H1 (cell line): ENCODE measurements around the gene CCDC88C. TPM values are rescaled to one million over a fixed set of nuclear protein-coding genes. Genes with fewer than 3 reads are reported as not detected.

Experiments used
- CTCF ChIA-PET: fragments of 300-600 bp; sonication (Branson Sonifier 250); formaldehyde crosslinking; loops from one replicate; lab custom pipeline; 2021; ENCODE audit not compliant: partially characterized antibody; lab: Charles Lee
- POLR2A ChIA-PET: fragments of 300-600 bp; sonication (Branson Sonifier 250); formaldehyde crosslinking; loops from one replicate; lab custom pipeline; 2021; ENCODE audit warnings: inconsistent platforms; ENCODE audit not compliant: partially characterized antibody; lab: Charles Lee
- DNase-seq, 2 experiments: peaks; one replicate each; pipeline versions ENCODE4 v3.0.0 to v3.0.0-alpha.2; 2010 to 2022; ENCODE audit warnings: low spot score in 2 of 2, low read depth in 1 of 2, mixed read lengths in 1 of 2
- FAIRE-seq: peaks from 2 replicates; lab custom pipeline; 2011; peaks lifted over from hg19 to GRCh38; lab: Jason Lieb, UNC
- H2AFZ ChIP-seq: 2 replicates; pipeline ENCODE4 v1.8.1; 2012; ENCODE audit warnings: low read length, inconsistent platforms
- H2AK5ac ChIP-seq: 2 replicates; pipeline ENCODE4 v1.6.1; 2013; ENCODE audit warnings: low read depth, low read length
- H2BK120ac ChIP-seq: replicated peaks from 2 replicates; pipeline ENCODE3; 2013; ENCODE audit warnings: low read depth, low read length, inconsistent platforms
- H2BK12ac ChIP-seq: 2 replicates; pipeline ENCODE4 v1.6.1; 2013; ENCODE audit warnings: low read depth, low read length
- H2BK15ac ChIP-seq: 2 replicates; pipeline ENCODE4 v1.6.1; 2013; ENCODE audit warnings: low read length
- H2BK20ac ChIP-seq: 2 replicates; pipeline ENCODE4 v1.6.1; 2013; ENCODE audit warnings: low read length
- H2BK5ac ChIP-seq: 2 replicates; pipeline ENCODE4 v1.6.1; 2013; ENCODE audit warnings: low read depth, low read length
- H3K14ac ChIP-seq: 2 replicates; pipeline ENCODE4 v1.6.1; 2013; ENCODE audit warnings: inconsistent platforms; ENCODE audit not compliant: insufficient read length
- H3K18ac ChIP-seq: 2 replicates; pipeline ENCODE4 v1.6.1; 2013; ENCODE audit warnings: low read length; ENCODE audit errors: extremely low read depth
- H3K23ac ChIP-seq: 2 replicates; pipeline ENCODE4 v1.6.1; 2013; ENCODE audit warnings: inconsistent platforms; ENCODE audit not compliant: insufficient read length
- H3K23me2 ChIP-seq: 2 replicates; pipeline ENCODE4 v1.6.1; 2013; ENCODE audit warnings: low read depth, low read length
- H3K27ac ChIP-seq: 2 replicates; pipeline ENCODE4 v1.6.1; 2011; ENCODE audit warnings: low read depth, low read length, inconsistent platforms
- H3K27me3 ChIP-seq, 4 experiments: replicated peaks in 1 of 4; 1 replicate in 1 of 4; 2 replicates in 3 of 4; pipeline versions ENCODE4 v1.6.1 to v1.8.1; 2011 to 2013; ENCODE audit warnings: low read length in 3 of 4, mild to moderate bottlenecking in 3 of 4, inconsistent platforms in 2 of 4, mixed read lengths in 2 of 4, moderate library complexity in 1 of 4; ENCODE audit not compliant: control insufficient read depth in 3 of 4, insufficient read depth in 3 of 4; ENCODE audit errors: extremely low read depth in 1 of 4
- H3K36me3 ChIP-seq, 4 experiments: 2 replicates each; pipeline versions ENCODE4 v1.6.1 to v1.8.1; 2011 to 2013; ENCODE audit warnings: mild to moderate bottlenecking in 4 of 4, low read length in 3 of 4, moderate library complexity in 2 of 4, control low read depth in 1 of 4, inconsistent platforms in 1 of 4; ENCODE audit not compliant: insufficient read depth in 4 of 4, control insufficient read depth in 2 of 4
- H3K4ac ChIP-seq: replicated peaks from 2 replicates; pipeline ENCODE3; 2013; ENCODE audit warnings: low read length, low read depth, mixed read lengths, inconsistent platforms; ENCODE audit not compliant: insufficient read length
- H3K4me1 ChIP-seq, 4 experiments: replicated peaks in 1 of 4; 1 replicate in 1 of 4; 2 replicates in 3 of 4; pipeline versions ENCODE4 v1.6.1 to v1.8.1; 2011 to 2013; ENCODE audit warnings: low read length in 3 of 4, inconsistent platforms in 2 of 4, mixed read lengths in 1 of 4; ENCODE audit not compliant: insufficient read depth in 4 of 4, control insufficient read depth in 3 of 4
- H3K4me2 ChIP-seq, 2 experiments: 2 replicates each; pipeline versions ENCODE4 v1.6.1 to v1.8.1; 2011 to 2013; ENCODE audit warnings: low read depth in 2 of 2, low read length in 2 of 2, control low read depth in 1 of 2, inconsistent platforms in 1 of 2, mild to moderate bottlenecking in 1 of 2; ENCODE audit not compliant: insufficient read depth in 1 of 2
- H3K4me3 ChIP-seq, 4 experiments: fragments of 200-600, 300-600 bp in 1 of 4; sonication (generic), shearing (Covaris generic), sonication (Bioruptor Twin) in 1 of 4; 2 replicates each; pipeline versions ENCODE4 v1.5.1 to v1.8.1; 2011 to 2016; ENCODE audit warnings: low read length in 4 of 4, low read depth in 3 of 4, control low read depth in 2 of 4, inconsistent platforms in 2 of 4, mild to moderate bottlenecking in 2 of 4, mixed read lengths in 1 of 4, moderate library complexity in 1 of 4; ENCODE audit not compliant: insufficient read depth in 2 of 4; ENCODE audit errors: extremely low read depth in 1 of 4
- H3K56ac ChIP-seq: replicated peaks from 2 replicates; pipeline ENCODE3; 2013; ENCODE audit warnings: low read depth, mild to moderate bottlenecking, mixed read lengths, low read length, inconsistent platforms; ENCODE audit not compliant: insufficient read length
- H3K79me1 ChIP-seq: 2 replicates; pipeline ENCODE4 v1.6.1; 2013; ENCODE audit warnings: low read depth, low read length, control low read depth
- H3K79me2 ChIP-seq, 2 experiments: 2 replicates each; pipeline versions ENCODE4 v1.6.1 to v1.8.1; 2012 to 2013; ENCODE audit warnings: low read length in 2 of 2, mild to moderate bottlenecking in 2 of 2, inconsistent platforms in 1 of 2; ENCODE audit not compliant: insufficient read depth in 2 of 2, control insufficient read depth in 1 of 2
- H3K9ac ChIP-seq, 4 experiments: replicated peaks in 1 of 4; 1 replicate in 1 of 4; 2 replicates in 3 of 4; pipeline versions ENCODE4 v1.6.1 to v1.8.1; 2011 to 2013; ENCODE audit warnings: low read depth in 3 of 4, low read length in 3 of 4, control low read depth in 2 of 4, mild to moderate bottlenecking in 2 of 4, moderate library complexity in 2 of 4, inconsistent platforms in 1 of 4; ENCODE audit errors: extremely low read depth in 1 of 4
- H3K9me3 ChIP-seq, 2 experiments: 2 replicates each; pipeline versions ENCODE4 v1.6.1 to v1.8.1; 2012 to 2013; ENCODE audit warnings: mild to moderate bottlenecking in 2 of 2, moderate library complexity in 2 of 2, control low read depth in 1 of 2, inconsistent platforms in 1 of 2, low read depth in 1 of 2, low read length in 1 of 2, mixed read lengths in 1 of 2; ENCODE audit not compliant: insufficient read depth in 2 of 2
- H4K20me1 ChIP-seq, 2 experiments: replicated peaks in 1 of 2; 2 replicates each; pipeline versions ENCODE3 to v1.8.1; 2011 to 2013; ENCODE audit warnings: inconsistent platforms in 2 of 2, low read length in 2 of 2, mild to moderate bottlenecking in 1 of 2; ENCODE audit not compliant: insufficient read depth in 2 of 2, control insufficient read depth in 1 of 2
- H4K5ac ChIP-seq: 2 replicates; pipeline ENCODE4 v1.6.1; 2013; ENCODE audit warnings: low read length, low read depth, mixed read lengths, inconsistent platforms; ENCODE audit not compliant: insufficient read length
- H4K8ac ChIP-seq: 2 replicates; pipeline ENCODE4 v1.8.0; 2013; ENCODE audit warnings: mild to moderate bottlenecking, moderate library complexity, low read length, inconsistent platforms; ENCODE audit not compliant: insufficient read depth; ENCODE audit errors: extremely low read depth
- H4K91ac ChIP-seq: replicated peaks from 2 replicates; pipeline ENCODE3; 2013; ENCODE audit warnings: low read length, mixed read lengths, inconsistent platforms; ENCODE audit not compliant: insufficient read length
- BACH1 ChIP-seq: IDR thresholded peaks from 2 replicates; pipeline ENCODE4 v1.6.1; 2012; ENCODE audit warnings: low read length, improper control_type of control experiment
- KDM1A ChIP-seq: fragments of 200-600, 300-600 bp; sonication (generic); IDR thresholded peaks from 2 replicates; pipeline ENCODE4 v1.7.1; 2016; ENCODE audit warnings: mild to moderate bottlenecking, low read length, borderline replicate concordance
- PHF8 ChIP-seq: fragments of 200-600 bp; sonication (generic); conservative IDR thresholded peaks from 2 replicates; pipeline ENCODE4 v1.7.1; 2012; ENCODE audit warnings: low read depth, mild to moderate bottlenecking, inconsistent platforms, low read length, moderate library complexity
- POLR2A ChIP-seq, 2 experiments: IDR thresholded peaks; 1 replicate in 1 of 2; 2 replicates in 1 of 2; pipeline ENCODE4 v1.6.1; 2011; ENCODE audit warnings: low read depth in 2 of 2, low read length in 2 of 2, mild to moderate bottlenecking in 2 of 2; ENCODE audit errors: control extremely low read depth in 1 of 2
- WGBS, 2 experiments: shearing (Covaris generic) in 1 of 2; methylation state at CpG; one replicate each; pipeline versions ENCODE4 v1.1.6 to v1.1.7; 2013 to 2015; ENCODE audit warnings: low lambda C conversion rate in 2 of 2, mixed read lengths in 2 of 2, inconsistent platforms in 1 of 2, low coverage in 1 of 2, missing lambda C conversion rate in 1 of 2; ENCODE audit not compliant: insufficient replicate concordance in 2 of 2, insufficient coverage in 1 of 2, insufficient read length in 1 of 2; ENCODE audit errors: extremely low coverage in 1 of 2, missing lambda C conversion rate in 1 of 2; 5-methylcytosine and 5-hydroxymethylcytosine counted together
- polyA plus RNA-seq, 7 experiments: library from polyadenylated mRNA; depleted of rRNA in 3 of 7; stranded (reverse) in 5 of 7; unstranded in 2 of 7; fragments of >200 nt in 5 of 7; fragments of 200-250 nt in 2 of 7; gene quantifications; 1 replicate in 5 of 7; 2 replicates in 1 of 7; 4 replicates in 1 of 7; pipeline versions ENCODE4 v1.2.1 to v1.2.3, GENCODE V29; 2011 to 2013; ENCODE audit warnings: missing spikeins in 2 of 7, mixed read lengths in 2 of 7
- total RNA-seq: library from RNA; stranded (reverse); fragmentation: NEBNext Ultra II Directional; extraction: Animal tissue kit (Norgen Biotek cat#: 25700); gene quantifications from 2 replicates; pipeline ENCODE4 v1.2.1, GENCODE V29; 2021

Gene CCDC88C
- total and polyA plus RNA-seq, 2 of the 8 experiments (the other 6 are each of a cell fraction or from before 2014, with no cell fraction given) = 10.3 to 57.7 TPM

- no peak overlapping the region for H4K8ac ChIP-seq
- H2BK5ac ChIP-seq = no peak overlapping the region
- no peak overlapping the region for H2BK20ac ChIP-seq
- no peak overlapping the region for H2BK15ac ChIP-seq
- no peaks in the 10 kb centered on the region for H3K9me3 ChIP-seq
- no peak for DNase-seq
- H3K18ac ChIP-seq = no peak overlapping the region
- no peak overlapping the region for H3K56ac ChIP-seq
- no peak overlapping the region for H2AFZ ChIP-seq
- peaks cover 9 to 57% (median 41%) of the 10 kb centered on the region in 4 experiments for H3K36me3 ChIP-seq
- H3K4me3 ChIP-seq = no peak overlapping the region
- no peak overlapping the region for H4K5ac ChIP-seq
- H3K27ac ChIP-seq = no peak overlapping the region
- H3K14ac ChIP-seq = no peak overlapping the region
- no peak overlapping the region for H3K4me2 ChIP-seq
- TF ChIP-seq PHF8 (no peak), POLR2A (IDR thresholded peaks at IDR 0.05; ENCODE audit: control extremely low read depth in 1 of 2, low read depth in 2 of 2, low read length in 2 of 2) (no peak), KDM1A (no peak), BACH1 (no peak)
- no peak overlapping the region for H2AK5ac ChIP-seq
- no peaks in the 10 kb centered on the region for H3K27me3 ChIP-seq
- H3K4me1 ChIP-seq = no peaks in the 10 kb centered on the region
- no peak overlapping the region for H3K4ac ChIP-seq
- no peak for FAIRE-seq
- H3K23ac ChIP-seq = no peak overlapping the region
- no peaks in the 10 kb centered on the region for H3K79me1 ChIP-seq
- H2BK120ac ChIP-seq = no peak overlapping the region
- ChIA-PET POLR2A (no interaction called here), CTCF (interaction anchor here (0.6 to 7.5 kb wide), 22 partner anchors 7 to 190 kb away, joined by 3 to 84 read pairs (median 6); no protein-coding TSS in a partner anchor)
- peaks cover 1 to 3% of the 10 kb centered on the region in 2 experiments for H4K20me1 ChIP-seq
- no peak overlapping the region for H3K9ac ChIP-seq
- H2BK12ac ChIP-seq = no peak overlapping the region
- no peaks in the 10 kb centered on the region for H3K79me2 ChIP-seq
- H4K91ac ChIP-seq = no peak overlapping the region
- no peaks in the 10 kb centered on the region for H3K23me2 ChIP-seq
- WGBS, 2 experiments = 89% methylated on average over 14 of the region's 14 CpGs; no CpG with 5 or more reads in 1 of the 2 experiments
These were observed 132.7 kb downstream of the CCDC88C start for GRCh38 chr14:91284791-91285548.
